ENCODE data around the gene ANTXR1.

The ANTXR1 gene

GRCh38 chr2:69013142-69013839 is at the start of gene ANTXR1:
Gene ANTXR1, plus strand, starts transcription at chr2:69013179. Its CDS starts 321 bp downstream, at chr2:69013500.
- peak; percentile 64 for DNase-seq (ENCODE audit: low spot score)

- no peak for DNase-seq (ENCODE audit: low spot score)
Measured at GRCh38 chr2:68964282-68964681, 48.7 kb upstream of the ANTXR1 start.

- DNase-seq (ENCODE audit: low spot score), result no peak
Measured at GRCh38 chr2:68968221-68968620, 44.8 kb upstream of the ANTXR1 start.

- DNase-seq (ENCODE audit: low spot score), result no peak
Measured at GRCh38 chr2:68969736-68970490, 43.1 kb upstream of the ANTXR1 start.

GRCh38 chr2:68970566-68971265 is 42.3 kb upstream of the ANTXR1 start:
- no peak for DNase-seq (ENCODE audit: low spot score)

GRCh38 chr2:68971591-68972231 is 41.3 kb upstream of the ANTXR1 start:
- no peak for DNase-seq (ENCODE audit: low spot score)

GRCh38 chr2:68974251-68974650 is 38.7 kb upstream of the ANTXR1 start, which contains the start of gene GKN1:
Gene GKN1, plus strand, starts transcription at chr2:68974636. Its CDS starts 42 bp downstream, at chr2:68974678.
- DNase-seq (ENCODE audit: low spot score), result no peak

GRCh38 chr2:68974946-68975665 is 37.9 kb upstream of the ANTXR1 start:
- DNase-seq (ENCODE audit: low spot score), result peak; percentile 54

GRCh38 chr2:68975844-68976243 is 37.1 kb upstream of the ANTXR1 start:
- no peak for DNase-seq (ENCODE audit: low spot score)

- no peak for DNase-seq (ENCODE audit: low spot score)
Measured at GRCh38 chr2:68977453-68977852, 35.5 kb upstream of the ANTXR1 start.

GRCh38 chr2:68978098-68978497 is 34.9 kb upstream of the ANTXR1 start:
- no peak for DNase-seq (ENCODE audit: low spot score)

- no peak for DNase-seq (ENCODE audit: low spot score)
Measured at GRCh38 chr2:68980956-68981355, 32.0 kb upstream of the ANTXR1 start.

- DNase-seq (ENCODE audit: low spot score), result peak; percentile 13
Measured at GRCh38 chr2:68987021-68987503, 25.9 kb upstream of the ANTXR1 start.

- DNase-seq (ENCODE audit: low spot score), result no peak
Measured at GRCh38 chr2:68989035-68989434, 23.9 kb upstream of the ANTXR1 start.

- DNase-seq (ENCODE audit: low spot score), result no peak
Measured at GRCh38 chr2:68992341-68992740, 20.6 kb upstream of the ANTXR1 start.

GRCh38 chr2:68992933-68993332 is 20.0 kb upstream of the ANTXR1 start:
- DNase-seq (ENCODE audit: low spot score), result no peak

- DNase-seq (ENCODE audit: low spot score), result no peak
Measured at GRCh38 chr2:68993660-68994059, 19.3 kb upstream of the ANTXR1 start.

GRCh38 chr2:68994864-68995263 is 18.1 kb upstream of the ANTXR1 start:
- DNase-seq (ENCODE audit: low spot score), result no peak

- no peak for DNase-seq (ENCODE audit: low spot score)
Measured at GRCh38 chr2:68995916-68996315, 17.1 kb upstream of the ANTXR1 start.

GRCh38 chr2:68997401-68997800 is 15.6 kb upstream of the ANTXR1 start:
- no peak for DNase-seq (ENCODE audit: low spot score)

- no peak for DNase-seq (ENCODE audit: low spot score)
Measured at GRCh38 chr2:69001879-69002278, 11.1 kb upstream of the ANTXR1 start.

Measured in cerebellar cortex (tissue), 1 donor.